NT2/D1 (cell line): ENCODE measurements around the gene TTLL5.

Experiments
- DNase-seq: peaks from one replicate; pipeline ENCODE4 v3.0.0-alpha.2; 2011; ENCODE audit warnings: low read depth, low spot score
- H3K27me3 ChIP-seq: 2 replicates; pipeline ENCODE4 v1.6.0; 2011; ENCODE audit warnings: mild to moderate bottlenecking; ENCODE audit not compliant: insufficient read length, insufficient read depth
- H3K36me3 ChIP-seq: 2 replicates; pipeline ENCODE4 v1.6.1; 2011; ENCODE audit warnings: mild to moderate bottlenecking, low read length, mixed read lengths; ENCODE audit not compliant: insufficient read depth, insufficient read length
- H3K4me1 ChIP-seq: 2 replicates; pipeline ENCODE4 v1.5.1; 2011; ENCODE audit not compliant: insufficient read depth, insufficient read length
- H3K4me3 ChIP-seq: 2 replicates; pipeline ENCODE4 v1.5.1; 2011; ENCODE audit warnings: low read depth; ENCODE audit not compliant: insufficient read length
- H3K9ac ChIP-seq: 2 replicates; pipeline ENCODE4 v1.6.0; 2011; ENCODE audit warnings: low read depth; ENCODE audit not compliant: insufficient read length
- H3K9me3 ChIP-seq: 2 replicates; pipeline ENCODE4 v1.5.1; 2011; ENCODE audit warnings: mild to moderate bottlenecking, low read length; ENCODE audit not compliant: insufficient read depth
- SUZ12 ChIP-seq: IDR thresholded peaks from 2 replicates; pipeline ENCODE4 v1.6.1; 2011; ENCODE audit not compliant: insufficient read length, insufficient read depth; ENCODE audit errors: extremely low read depth
- YY1 ChIP-seq: IDR thresholded peaks from 2 replicates; pipeline ENCODE4 v1.6.1; 2011; ENCODE audit not compliant: insufficient read length, insufficient read depth
- ZNF274 ChIP-seq: IDR thresholded peaks from 2 replicates; pipeline ENCODE4 v1.6.1; 2011; ENCODE audit warnings: mild to moderate bottlenecking, low read depth, low read length

TTLL5 gene

GRCh38 chr14:75906228-75906627, 245.2 kb downstream of the TTLL5 start:
- peaks cover 4% of the 10 kb centered on the region for H3K4me1 ChIP-seq
- no peak overlapping the region for H3K4me3 ChIP-seq
- H3K27me3 ChIP-seq, result no peaks in the 10 kb centered on the region
- peaks cover 11% of the 10 kb centered on the region for H3K36me3 ChIP-seq
- H3K9me3 ChIP-seq, result no peaks in the 10 kb centered on the region
- no peak for DNase-seq
- TF ChIP-seq SUZ12 (no peak), YY1 (no peak), ZNF274 (no peak)
- H3K9ac ChIP-seq, result no peak overlapping the region

GRCh38 chr14:75906680-75907280, 245.7 kb downstream of the TTLL5 start:
- DNase-seq, result peak; percentile 20
- Histone ChIP-seq H3K4me1 (peaks cover 4% of the 10 kb centered on the region), H3K36me3 (peaks cover 11% of the 10 kb centered on the region), H3K9ac (no peak overlapping the region), H3K4me3 (no peak overlapping the region), H3K9me3 (no peaks in the 10 kb centered on the region), H3K27me3 (no peaks in the 10 kb centered on the region)
- TF ChIP-seq ZNF274, result no peak
- no peak for TF ChIP-seq SUZ12
- TF ChIP-seq YY1, result no peak

GRCh38 chr14:75907756-75908359, 246.8 kb downstream of the TTLL5 start:
- H3K36me3 ChIP-seq, result peaks cover 6% of the 10 kb centered on the region
- no peak overlapping the region for H3K9ac ChIP-seq
- no peaks in the 10 kb centered on the region for H3K27me3 ChIP-seq
- TF ChIP-seq YY1 (no peak), ZNF274 (no peak), SUZ12 (no peak)
- H3K4me1 ChIP-seq, result peaks cover 4% of the 10 kb centered on the region
- H3K9me3 ChIP-seq, result no peaks in the 10 kb centered on the region
- no peak overlapping the region for H3K4me3 ChIP-seq
- DNase-seq, result no peak

GRCh38 chr14:75909630-75910029, 248.6 kb downstream of the TTLL5 start:
- Histone ChIP-seq H3K27me3 (no peaks in the 10 kb centered on the region), H3K4me1 (peaks cover 4% of the 10 kb centered on the region)
- no peak for DNase-seq

GRCh38 chr14:75910048-75910447, 249.0 kb downstream of the TTLL5 start:
- DNase-seq, result no peak
- Histone ChIP-seq H3K36me3 (peaks cover 6% of the 10 kb centered on the region), H3K9ac (no peak overlapping the region), H3K9me3 (no peaks in the 10 kb centered on the region), H3K27me3 (no peaks in the 10 kb centered on the region), H3K4me3 (no peak overlapping the region), H3K4me1 (peaks cover 4% of the 10 kb centered on the region)
- TF ChIP-seq SUZ12 (no peak), YY1 (no peak), ZNF274 (no peak)

More at GRCh38 chr14:75909630-75910029, 248.6 kb downstream of the TTLL5 start:
- TF ChIP-seq YY1 (no peak), SUZ12 (no peak)
- H3K9ac ChIP-seq, result no peak overlapping the region
- peaks cover 6% of the 10 kb centered on the region for H3K36me3 ChIP-seq
- no peaks in the 10 kb centered on the region for H3K9me3 ChIP-seq
- H3K4me3 ChIP-seq, result no peak overlapping the region

GRCh38 chr14:75911883-75912282, 250.8 kb downstream of the TTLL5 start:
- H3K4me3 ChIP-seq, result no peak overlapping the region
- peaks cover 4% of the 10 kb centered on the region for H3K4me1 ChIP-seq
- H3K9ac ChIP-seq, result no peak overlapping the region
- no peaks in the 10 kb centered on the region for H3K9me3 ChIP-seq
- no peaks in the 10 kb centered on the region for H3K27me3 ChIP-seq
- peaks cover 6% of the 10 kb centered on the region for H3K36me3 ChIP-seq
- peak; percentile 30 for DNase-seq
- TF ChIP-seq SUZ12 (no peak), ZNF274 (no peak)

GRCh38 chr14:75913183-75913582, 252.1 kb downstream of the TTLL5 start:
- no peaks in the 10 kb centered on the region for H3K27me3 ChIP-seq
- peaks cover under 1% of the 10 kb centered on the region for H3K4me1 ChIP-seq
- no peak overlapping the region for H3K4me3 ChIP-seq
- H3K36me3 ChIP-seq, result peaks cover 1% of the 10 kb centered on the region
- no peak for TF ChIP-seq ZNF274
- TF ChIP-seq YY1, result no peak
- TF ChIP-seq SUZ12, result no peak
- H3K9me3 ChIP-seq, result no peaks in the 10 kb centered on the region
- no peak for DNase-seq
- H3K9ac ChIP-seq, result no peak overlapping the region
